Measurements from ENCODE around the gene RBMY1E.
"Not testable (repeated sequence)": the region's sequence is repeated elsewhere in the genome, so short reads cannot be mapped to it uniquely, and the experiment has no call there.

RBMY1E gene

DNA sequence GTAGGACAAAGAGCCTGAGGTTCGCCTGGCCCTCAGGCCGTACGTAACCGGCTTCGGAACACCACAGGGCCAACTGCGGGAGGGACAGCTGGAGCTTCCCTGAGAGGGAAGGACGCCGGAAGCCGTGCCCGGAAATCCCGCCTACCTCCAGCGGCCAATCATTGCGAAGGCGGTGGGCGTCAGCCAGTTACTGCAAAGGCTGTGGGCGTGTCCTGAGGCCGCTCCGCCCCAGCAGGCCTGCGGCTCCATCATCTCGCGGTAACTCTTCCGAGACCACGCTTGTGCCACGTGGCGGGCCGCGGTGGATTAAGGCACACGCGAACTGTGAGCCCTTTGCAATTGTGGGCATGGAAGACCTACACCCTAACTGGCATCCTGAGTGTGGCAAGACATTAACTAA lies at the start of gene RBMY1E:
RBMY1E (minus strand) TSS at position 101 of the 400 bp plus-strand sequence. CDS start 1,978 bp downstream, outside the sequence.
- not testable (repeated sequence) for DNase-seq (ENCODE audit: low spot score)

DNA sequence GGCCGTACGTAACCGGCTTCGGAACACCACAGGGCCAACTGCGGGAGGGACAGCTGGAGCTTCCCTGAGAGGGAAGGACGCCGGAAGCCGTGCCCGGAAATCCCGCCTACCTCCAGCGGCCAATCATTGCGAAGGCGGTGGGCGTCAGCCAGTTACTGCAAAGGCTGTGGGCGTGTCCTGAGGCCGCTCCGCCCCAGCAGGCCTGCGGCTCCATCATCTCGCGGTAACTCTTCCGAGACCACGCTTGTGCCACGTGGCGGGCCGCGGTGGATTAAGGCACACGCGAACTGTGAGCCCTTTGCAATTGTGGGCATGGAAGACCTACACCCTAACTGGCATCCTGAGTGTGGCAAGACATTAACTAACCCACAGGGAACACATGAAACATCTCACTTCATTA lies 23.4 kb downstream of the RBMY1E start, which contains the start of gene RBMY1D:
RBMY1D (minus strand) TSS at position 101 of the 400 bp plus-strand sequence. CDS start 2,013 bp downstream, outside the sequence.
- not testable (repeated sequence) for DNase-seq (ENCODE audit: low spot score)

DNA sequence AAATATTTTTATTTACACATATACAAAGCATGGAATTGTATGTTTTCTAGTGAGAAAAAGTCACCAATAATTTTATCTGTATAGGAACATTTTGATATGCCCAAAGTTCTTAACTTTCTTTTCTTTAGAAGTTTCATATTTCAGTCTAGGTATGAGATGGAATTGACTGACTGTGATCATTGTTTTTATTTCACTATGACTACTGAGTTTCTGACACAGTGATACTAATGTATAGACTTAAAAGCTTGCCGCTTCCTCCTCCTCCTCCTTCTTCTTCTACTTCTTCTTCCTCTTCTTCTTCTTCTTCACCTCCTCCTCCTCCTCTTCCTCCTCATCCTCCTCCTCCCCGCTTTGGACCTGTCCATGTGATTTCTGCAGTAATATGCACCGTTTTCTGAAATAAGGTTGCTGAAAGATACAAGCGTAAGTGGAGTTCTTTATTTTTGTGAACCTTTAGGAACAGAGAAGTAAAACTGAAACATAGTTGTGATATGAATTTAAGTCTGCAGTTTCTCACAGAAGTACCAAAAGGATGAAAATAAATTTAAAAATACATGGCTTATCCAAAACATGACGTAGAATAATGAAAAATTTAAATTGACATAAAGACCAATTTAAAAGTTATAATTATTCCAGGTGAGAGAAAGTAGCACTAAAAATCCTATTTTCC lies 48.3 kb downstream of the RBMY1E start:
- DNase-seq (ENCODE audit: low spot score) = not testable (repeated sequence)
